ENCODE measurements around the gene MGAT5B.

- no peak for TF ChIP-seq CTCF (conservative IDR thresholded peaks at IDR 0.05 in 1 of 2, IDR thresholded peaks at IDR 0.05 in 1 of 2; ENCODE audit: extremely low read depth in 1 of 2, insufficient read depth in 1 of 2, low read depth in 1 of 2, low read length in 2 of 2)
- TF ChIP-seq EZH2 (IDR thresholded peaks at IDR 0.05; ENCODE audit: borderline replicate concordance, low read length) = no peak
These were observed 17.0 kb downstream of the MGAT5B start for GRCh38 chr17:76884995-76885893.
